Measurements from ENCODE around the gene MICAL2.

Gene MICAL2, protein sequence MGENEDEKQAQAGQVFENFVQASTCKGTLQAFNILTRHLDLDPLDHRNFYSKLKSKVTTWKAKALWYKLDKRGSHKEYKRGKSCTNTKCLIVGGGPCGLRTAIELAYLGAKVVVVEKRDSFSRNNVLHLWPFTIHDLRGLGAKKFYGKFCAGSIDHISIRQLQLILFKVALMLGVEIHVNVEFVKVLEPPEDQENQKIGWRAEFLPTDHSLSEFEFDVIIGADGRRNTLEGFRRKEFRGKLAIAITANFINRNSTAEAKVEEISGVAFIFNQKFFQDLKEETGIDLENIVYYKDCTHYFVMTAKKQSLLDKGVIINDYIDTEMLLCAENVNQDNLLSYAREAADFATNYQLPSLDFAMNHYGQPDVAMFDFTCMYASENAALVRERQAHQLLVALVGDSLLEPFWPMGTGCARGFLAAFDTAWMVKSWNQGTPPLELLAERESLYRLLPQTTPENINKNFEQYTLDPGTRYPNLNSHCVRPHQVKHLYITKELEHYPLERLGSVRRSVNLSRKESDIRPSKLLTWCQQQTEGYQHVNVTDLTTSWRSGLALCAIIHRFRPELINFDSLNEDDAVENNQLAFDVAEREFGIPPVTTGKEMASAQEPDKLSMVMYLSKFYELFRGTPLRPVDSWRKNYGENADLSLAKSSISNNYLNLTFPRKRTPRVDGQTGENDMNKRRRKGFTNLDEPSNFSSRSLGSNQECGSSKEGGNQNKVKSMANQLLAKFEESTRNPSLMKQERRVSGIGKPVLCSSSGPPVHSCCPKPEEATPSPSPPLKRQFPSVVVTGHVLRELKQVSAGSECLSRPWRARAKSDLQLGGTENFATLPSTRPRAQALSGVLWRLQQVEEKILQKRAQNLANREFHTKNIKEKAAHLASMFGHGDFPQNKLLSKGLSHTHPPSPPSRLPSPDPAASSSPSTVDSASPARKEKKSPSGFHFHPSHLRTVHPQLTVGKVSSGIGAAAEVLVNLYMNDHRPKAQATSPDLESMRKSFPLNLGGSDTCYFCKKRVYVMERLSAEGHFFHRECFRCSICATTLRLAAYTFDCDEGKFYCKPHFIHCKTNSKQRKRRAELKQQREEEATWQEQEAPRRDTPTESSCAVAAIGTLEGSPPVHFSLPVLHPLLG

GRCh38 chr11:12110201-12110713 is at the start of gene MICAL2:
Gene MICAL2, plus strand, starts transcription at chr11:12110590. Its CDS starts 51,566 bp downstream, at chr11:12162156.
- DNase-seq (ENCODE audit: low read depth) = peak; percentile 78

DNA sequence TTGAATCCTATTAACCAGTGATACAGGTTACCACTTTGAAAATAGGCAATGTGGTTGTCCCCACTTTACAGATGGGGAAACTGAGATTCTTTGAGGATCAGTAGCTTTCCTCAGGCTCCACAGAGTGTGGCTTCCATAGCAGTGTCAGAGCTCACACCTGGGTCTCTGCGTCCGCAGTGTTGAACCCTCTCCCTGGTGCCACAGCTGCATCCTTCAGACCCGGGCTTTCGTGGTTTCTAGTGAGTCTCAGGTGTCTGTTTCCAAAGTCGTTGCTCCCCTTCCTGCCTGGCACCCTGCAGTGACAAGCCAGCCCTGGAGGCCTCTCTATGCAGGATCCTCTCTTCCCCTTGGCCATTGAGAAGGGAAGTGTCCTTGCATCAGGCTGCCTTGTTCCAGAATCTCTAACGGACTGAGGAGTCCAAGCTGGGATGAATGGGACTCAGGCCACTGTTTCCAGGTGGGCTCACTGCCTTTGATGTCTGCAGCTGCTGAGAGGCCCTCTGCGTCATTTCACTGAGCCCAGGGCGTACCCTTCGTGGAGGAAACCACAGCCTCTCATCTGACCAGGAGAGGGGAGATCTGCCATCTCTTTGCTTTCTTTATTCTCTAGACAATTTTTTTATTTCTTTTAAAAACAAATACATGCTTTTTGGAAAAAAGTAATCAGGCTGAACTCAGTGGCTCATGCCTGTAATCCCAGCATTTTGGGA is 48.4 kb upstream of the MICAL2 start:
- DNase-seq (ENCODE audit: low read depth) = no peak

DNA sequence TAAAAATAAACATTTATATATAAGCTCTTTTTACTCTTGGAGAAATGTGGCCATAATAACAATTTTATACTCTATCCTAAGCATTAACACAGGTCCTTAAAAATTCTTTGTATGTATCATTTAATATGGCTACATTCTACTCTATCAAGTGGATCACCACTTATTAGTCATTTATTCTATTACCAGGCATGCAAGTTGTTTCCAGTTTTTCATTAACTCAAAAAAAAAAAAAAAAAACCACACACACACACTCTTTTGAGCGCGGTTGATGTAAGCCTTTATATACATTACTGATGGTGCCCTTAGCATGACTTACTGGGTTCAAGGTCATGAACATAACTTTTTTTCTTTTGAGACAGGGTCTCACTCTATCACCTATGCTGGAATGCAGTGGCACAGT is 47.1 kb upstream of the MICAL2 start:
- no peak for DNase-seq (ENCODE audit: low read depth)

DNA sequence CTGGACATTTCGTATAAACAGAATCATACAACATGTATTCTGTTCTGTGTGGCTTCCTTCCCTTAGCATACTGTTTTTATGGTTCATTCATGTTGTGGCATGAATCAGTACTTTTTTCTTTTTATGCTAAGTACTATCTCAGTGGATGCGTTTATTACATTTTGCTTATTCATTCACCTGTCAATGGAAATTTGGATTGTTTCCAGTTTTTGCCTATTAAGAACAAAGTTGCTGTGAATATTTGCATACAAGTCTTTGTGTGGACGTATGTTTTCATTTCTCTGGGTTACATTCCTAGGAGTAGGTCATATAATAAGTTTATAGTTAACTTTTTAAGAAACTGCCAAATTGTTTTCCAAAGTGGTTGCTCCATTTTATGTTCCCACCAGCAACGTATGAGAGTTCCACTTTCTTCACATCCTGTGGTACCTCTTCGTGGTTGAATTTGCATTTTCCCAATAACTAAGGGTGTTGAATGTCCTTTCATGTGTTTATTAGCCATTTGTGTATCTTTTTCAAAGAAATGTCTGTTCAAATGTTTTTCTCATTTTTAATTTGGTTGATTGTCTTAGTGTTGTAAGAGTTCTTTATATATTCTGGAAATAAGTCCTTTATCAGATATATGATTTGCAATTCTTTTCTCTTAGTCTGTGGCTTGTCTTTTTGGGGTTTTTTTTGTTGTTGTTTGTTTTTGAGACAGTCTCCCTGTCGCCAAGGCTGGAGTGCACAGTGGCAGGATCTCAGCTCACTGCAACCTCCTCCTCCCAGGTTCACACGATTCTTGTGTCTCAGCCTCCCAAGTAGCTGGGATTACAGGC is 46.0 kb upstream of the MICAL2 start:
- no peak for DNase-seq (ENCODE audit: low read depth)

DNA sequence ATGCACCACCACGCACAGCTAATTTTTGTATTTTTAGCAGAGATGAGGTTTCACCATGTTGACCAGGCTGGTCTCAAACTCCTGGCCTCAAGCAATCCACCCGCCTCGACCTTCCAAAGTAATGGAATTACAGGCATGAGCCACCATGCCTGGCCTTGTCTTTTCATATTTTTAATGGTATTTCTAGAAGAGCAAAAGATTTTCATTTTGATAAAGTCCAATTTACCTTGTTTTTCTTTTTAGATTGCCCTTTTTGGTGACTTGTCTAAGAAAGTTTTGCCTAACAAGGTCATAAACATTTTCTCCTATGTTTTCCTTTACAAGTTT is 45.5 kb upstream of the MICAL2 start:
- DNase-seq (ENCODE audit: low read depth) = no peak

DNA sequence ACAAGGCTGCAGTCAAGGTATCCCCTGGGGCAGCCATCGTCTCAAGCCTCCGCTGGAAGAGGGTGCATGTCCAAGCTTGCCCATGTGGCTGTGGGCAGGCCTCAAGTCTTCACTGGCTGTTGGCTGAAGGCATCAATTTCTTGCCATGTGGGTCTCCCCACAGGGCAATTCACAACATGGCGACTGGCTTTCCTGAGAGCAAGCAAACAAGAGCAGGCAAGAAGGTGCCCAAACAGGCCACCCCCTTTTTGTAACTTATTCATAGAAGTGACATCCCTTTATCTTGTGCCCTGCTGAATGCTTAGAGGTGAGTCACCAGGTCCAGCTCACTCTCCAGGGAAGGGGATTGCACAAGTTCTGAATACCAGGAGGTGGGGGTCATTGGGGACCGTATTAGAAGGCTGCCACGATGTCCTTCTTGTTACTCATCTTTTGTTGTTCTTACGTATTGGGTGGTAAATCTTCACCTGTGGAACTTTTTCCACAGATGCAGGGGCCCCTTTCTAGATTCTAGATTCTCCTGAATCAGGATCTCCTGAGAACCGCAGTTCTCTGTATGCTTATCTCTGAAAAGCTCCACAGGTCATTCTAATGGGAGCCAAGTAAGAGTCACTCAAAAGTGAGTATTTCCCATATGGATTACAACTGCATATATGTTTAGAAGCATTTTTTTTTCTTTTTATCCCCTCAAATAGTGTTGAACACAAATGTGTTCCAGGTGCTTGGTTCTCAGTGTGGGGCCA is 44.2 kb upstream of the MICAL2 start:
- no peak for DNase-seq (ENCODE audit: low read depth)

DNA sequence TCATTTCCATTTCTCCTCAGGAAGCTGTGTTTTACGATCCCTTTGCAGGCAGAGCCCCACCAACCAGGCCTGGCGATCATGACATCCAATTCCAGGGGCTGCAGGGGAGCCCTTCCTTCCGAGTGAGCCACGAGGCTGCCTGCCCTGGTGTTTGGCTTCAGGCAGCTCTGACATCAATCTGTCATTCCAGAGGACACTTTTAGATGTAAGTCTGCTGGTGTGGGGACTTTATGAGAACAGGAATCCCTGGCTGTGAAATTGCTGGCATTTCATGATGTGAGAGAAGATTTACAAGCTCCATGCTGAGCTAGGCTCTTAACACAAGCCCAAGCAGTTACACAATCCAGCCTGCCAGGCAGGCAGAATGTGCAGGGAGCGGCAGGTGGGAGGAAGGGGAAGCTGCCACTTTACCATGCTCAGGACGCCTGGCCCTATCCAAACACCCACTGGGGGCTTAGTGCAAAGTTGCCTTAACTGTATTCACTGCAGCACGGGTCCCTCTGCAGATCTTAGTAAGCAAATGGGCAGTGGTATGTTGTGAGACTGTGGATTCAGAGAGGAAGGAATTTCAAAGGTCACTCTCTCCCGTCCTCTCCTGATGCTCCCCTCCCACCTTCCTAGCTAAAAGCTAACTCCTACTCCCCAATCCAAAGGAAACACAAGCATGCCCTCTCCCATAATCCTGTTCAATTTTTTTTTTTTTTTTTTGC is 43.4 kb upstream of the MICAL2 start:
- DNase-seq (ENCODE audit: low read depth) = no peak

- no peak for DNase-seq (ENCODE audit: low read depth)
These were observed 42.5 kb upstream of the MICAL2 start for GRCh38 chr11:12067796-12068357.

- no peak for DNase-seq (ENCODE audit: low read depth)
These were observed 41.2 kb upstream of the MICAL2 start for GRCh38 chr11:12069066-12069676.

GRCh38 chr11:12070446-12071267 is 39.7 kb upstream of the MICAL2 start:
- no peak for DNase-seq (ENCODE audit: low read depth)

DNA sequence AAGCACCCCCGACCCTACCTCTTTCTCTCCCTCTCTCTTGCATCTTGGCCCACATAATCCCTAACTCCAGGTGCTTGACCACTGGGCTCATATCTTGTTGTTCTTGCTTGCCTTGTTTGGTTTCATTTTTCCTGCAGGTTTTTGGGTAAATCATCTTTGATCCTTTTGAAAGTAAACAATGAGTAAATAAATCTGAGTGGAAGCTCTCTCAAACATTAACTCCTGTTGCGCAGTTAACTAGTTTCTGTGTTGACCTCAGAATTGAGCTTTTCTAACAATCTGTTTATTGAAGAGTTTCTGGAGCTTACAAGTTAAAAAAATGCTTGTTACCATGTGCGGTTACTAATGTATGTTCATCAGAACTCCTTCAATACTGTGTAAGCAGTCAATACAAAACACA is 38.8 kb upstream of the MICAL2 start:
- DNase-seq (ENCODE audit: low read depth) = no peak

DNA sequence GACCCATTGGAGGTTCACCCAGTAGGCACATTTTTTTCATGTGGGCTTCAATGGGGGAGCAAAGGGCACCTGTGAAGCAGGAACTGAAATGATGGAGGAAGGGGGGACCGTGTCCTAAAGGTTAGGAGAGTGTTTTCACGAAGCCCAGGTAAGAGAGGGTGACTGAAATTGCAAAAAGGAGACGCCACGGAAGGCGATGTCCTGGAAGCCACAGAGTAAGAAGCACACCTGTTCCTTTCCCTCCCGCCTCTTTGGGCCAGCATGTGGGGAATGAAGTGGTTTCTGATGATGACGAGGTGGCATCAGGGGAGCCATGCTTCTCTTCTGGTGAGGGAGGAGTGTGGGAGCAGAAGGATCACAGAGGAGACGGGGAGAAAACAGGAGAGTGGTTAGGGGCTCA is 37.0 kb upstream of the MICAL2 start:
- DNase-seq (ENCODE audit: low read depth) = no peak

DNA sequence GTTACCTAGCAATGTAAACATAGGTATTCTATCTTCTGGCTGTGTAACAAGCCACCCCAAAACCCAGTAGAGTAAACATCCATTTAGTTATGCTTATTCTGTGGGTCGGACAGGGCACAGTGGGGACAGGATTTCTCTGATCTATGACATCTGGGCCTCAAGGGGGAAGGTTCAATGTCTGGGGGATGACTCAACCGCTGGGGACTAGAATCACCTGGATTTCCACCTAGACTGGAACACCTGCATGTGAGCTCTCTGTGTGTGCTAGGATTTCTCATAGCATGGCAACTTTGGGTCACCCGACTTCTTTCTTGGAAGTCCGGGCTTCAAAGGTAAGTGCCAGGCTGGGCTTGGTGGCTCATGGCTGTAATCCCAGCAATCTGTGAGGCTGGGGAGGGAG is 36.5 kb upstream of the MICAL2 start:
- DNase-seq (ENCODE audit: low read depth) = no peak

- DNase-seq (ENCODE audit: low read depth) = no peak
These were observed 35.7 kb upstream of the MICAL2 start for GRCh38 chr11:12074529-12075195.

GRCh38 chr11:12075291-12075690 is 35.1 kb upstream of the MICAL2 start:
- no peak for DNase-seq (ENCODE audit: low read depth)

DNA sequence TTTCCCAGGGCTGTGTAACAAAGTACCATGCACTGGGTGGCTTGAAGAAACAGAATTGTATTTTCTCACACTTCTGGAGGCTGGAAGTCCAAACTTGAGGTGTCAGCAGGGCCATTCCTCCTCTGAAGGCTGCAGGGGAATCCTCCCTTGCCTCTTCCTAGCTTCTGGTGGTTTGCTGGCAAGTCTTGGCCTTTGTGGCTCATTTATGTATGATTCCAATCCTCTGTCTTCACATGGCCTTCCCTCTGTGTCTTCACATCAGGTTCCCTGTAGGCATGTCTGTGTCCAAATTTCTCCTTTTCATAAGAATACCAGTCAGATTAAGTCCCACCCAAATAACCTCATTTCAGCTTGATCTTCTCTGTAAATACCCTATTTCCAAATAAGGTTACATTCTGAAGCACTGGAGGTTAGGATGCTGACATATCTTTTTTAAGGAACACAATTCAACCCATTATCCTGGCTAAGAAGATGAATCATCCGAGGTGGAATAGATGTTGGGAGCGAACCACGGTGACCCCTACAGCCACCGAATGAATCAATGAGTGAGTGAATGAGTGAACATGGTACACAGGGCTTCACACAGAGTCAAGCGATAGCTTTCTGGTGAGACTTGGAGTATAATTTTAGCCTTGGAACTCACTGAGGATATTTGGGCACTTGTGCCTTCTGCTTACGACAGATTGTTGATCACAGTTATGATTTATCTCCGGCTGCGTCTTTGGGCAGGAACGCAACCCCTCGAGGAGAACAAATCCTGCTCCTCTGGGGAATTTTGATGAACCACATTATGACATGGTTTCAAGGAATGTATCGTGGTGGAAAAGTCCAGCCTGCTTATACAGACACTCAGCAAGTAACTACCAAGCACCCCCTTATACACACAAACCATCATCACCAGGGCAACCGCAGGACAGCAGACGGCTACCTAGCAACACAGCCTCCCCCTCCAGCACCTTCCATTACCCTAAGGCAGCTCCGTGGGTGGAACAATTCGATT is 34.3 kb upstream of the MICAL2 start:
- DNase-seq (ENCODE audit: low read depth) = no peak

Data from activated T-helper 9 cell treated with anti-CD3 and anti-CD28 coated beads, Interleukin-2, amount 50 U/mL, for 16 hours (primary cell).